Liver (tissue), 9 donors: Measurements from ENCODE around the gene ATRX. TPM values are rescaled to one million over a fixed set of nuclear protein-coding genes. Genes with fewer than 3 reads are reported as not detected.

Experiments used
- DNase-seq: peaks from one replicate; pipeline ENCODE4 v3.0.0-alpha.2; 2017; ENCODE audit warnings: low spot score
- H3K27ac ChIP-seq, 2 donors: one replicate each; pipeline ENCODE4 v1.7.0; 2013; ENCODE audit warnings: inconsistent platforms in 2 of 2, low read length in 2 of 2, control low read depth in 1 of 2, low read depth in 1 of 2, mild to moderate bottlenecking in 1 of 2
- H3K27me3 ChIP-seq, 4 donors: one replicate each; pipeline versions ENCODE4 v1.6.1 to v1.7.0; 2013; ENCODE audit warnings: low read length in 3 of 4, inconsistent platforms in 1 of 4, mild to moderate bottlenecking in 1 of 4, moderate library complexity in 1 of 4; ENCODE audit not compliant: control insufficient read depth in 4 of 4, insufficient read depth in 4 of 4
- H3K36me3 ChIP-seq, 4 donors: one replicate each; pipeline versions ENCODE4 v1.6.1 to v1.7.0; 2013; ENCODE audit warnings: low read length in 3 of 4, mild to moderate bottlenecking in 3 of 4, low read depth in 1 of 4, moderate library complexity in 1 of 4; ENCODE audit not compliant: control insufficient read depth in 4 of 4, insufficient read depth in 3 of 4
- H3K4me1 ChIP-seq, 4 donors: one replicate each; pipeline versions ENCODE4 v1.6.1 to v1.7.0; 2013; ENCODE audit warnings: low read length in 3 of 4, mild to moderate bottlenecking in 3 of 4, moderate library complexity in 1 of 4; ENCODE audit not compliant: control insufficient read depth in 4 of 4, insufficient read depth in 4 of 4
- H3K4me3 ChIP-seq, 3 donors: one replicate each; pipeline versions ENCODE4 v1.6.1 to v1.7.0; 2013; ENCODE audit warnings: low read length in 3 of 3, control low read depth in 1 of 3, low read depth in 1 of 3, mild to moderate bottlenecking in 1 of 3
- H3K9ac ChIP-seq, 2 donors: one replicate each; pipeline ENCODE4 v1.7.0; 2013; ENCODE audit warnings: low read length in 2 of 2, mild to moderate bottlenecking in 2 of 2, moderate library complexity in 2 of 2, control low read depth in 1 of 2, low read depth in 1 of 2
- H3K9me3 ChIP-seq, 4 donors: one replicate each; pipeline versions ENCODE4 v1.6.1 to v1.7.0; 2013; ENCODE audit warnings: low read length in 3 of 4; ENCODE audit not compliant: control insufficient read depth in 4 of 4
- ATF3 ChIP-seq: IDR thresholded peaks from 2 replicates; pipeline ENCODE4 v1.6.1; 2016; ENCODE audit warnings: antibody characterized with exemption
- EGR1 ChIP-seq, 2 donors: IDR thresholded peaks; 2 replicates each; pipeline ENCODE4 v1.6.1; 2016 to 2018; ENCODE audit warnings: antibody characterized with exemption in 2 of 2, low read depth in 2 of 2
- FOXA1 ChIP-seq: IDR thresholded peaks from 2 replicates; pipeline ENCODE4 v1.6.1; 2016; ENCODE audit warnings: antibody characterized with exemption
- FOXA2 ChIP-seq: IDR thresholded peaks from 2 replicates; pipeline ENCODE4 v1.6.1; 2016; ENCODE audit warnings: antibody characterized with exemption
- GABPA ChIP-seq, 2 donors: IDR thresholded peaks in 1 of 2; conservative IDR thresholded peaks in 1 of 2; 2 replicates each; pipeline ENCODE4 v1.6.1; 2016; ENCODE audit warnings: antibody characterized with exemption in 2 of 2, mild to moderate bottlenecking in 1 of 2, moderate library complexity in 1 of 2
- HNF4A ChIP-seq, 2 donors: conservative IDR thresholded peaks; 2 replicates each; pipeline ENCODE4 v1.6.1; 2016; ENCODE audit warnings: antibody characterized with exemption in 2 of 2, mild to moderate bottlenecking in 2 of 2
- HNF4G ChIP-seq: IDR thresholded peaks from 2 replicates; pipeline ENCODE4 v1.6.1; 2016; ENCODE audit warnings: antibody characterized with exemption
- JUND ChIP-seq, 2 donors: IDR thresholded peaks; 2 replicates each; pipeline ENCODE4 v1.6.1; 2016; ENCODE audit warnings: antibody characterized with exemption in 2 of 2
- NR2F2 ChIP-seq: IDR thresholded peaks from 2 replicates; pipeline ENCODE4 v1.6.1; 2016; ENCODE audit warnings: antibody characterized with exemption
- RAD21 ChIP-seq, 2 donors: IDR thresholded peaks; 2 replicates each; pipeline ENCODE4 v1.6.1; 2016; ENCODE audit warnings: antibody characterized with exemption in 2 of 2, mild to moderate bottlenecking in 2 of 2
- RXRA ChIP-seq, 2 donors: IDR thresholded peaks; 2 replicates each; pipeline ENCODE4 v1.6.1; 2017 to 2018; ENCODE audit warnings: antibody characterized with exemption in 2 of 2, mild to moderate bottlenecking in 1 of 2
- SP1 ChIP-seq: IDR thresholded peaks from 2 replicates; pipeline ENCODE4 v1.6.1; 2018; ENCODE audit warnings: antibody characterized with exemption, mild to moderate bottlenecking
- TAF1 ChIP-seq: conservative IDR thresholded peaks from 2 replicates; pipeline ENCODE4 v1.6.1; 2016; ENCODE audit warnings: antibody characterized with exemption, mild to moderate bottlenecking
- YY1 ChIP-seq: IDR thresholded peaks from 2 replicates; pipeline ENCODE4 v1.6.1; 2016; ENCODE audit warnings: antibody characterized with exemption, mild to moderate bottlenecking
- ZBTB33 ChIP-seq: IDR thresholded peaks from 2 replicates; pipeline ENCODE4 v1.6.1; 2016; ENCODE audit warnings: antibody characterized with exemption
- WGBS: extraction: QIAGEN DNeasy Blood & Tissue Kit; methylation state at CpG from one replicate; pipeline ENCODE4 v1.1.7; 2013; 5-methylcytosine and 5-hydroxymethylcytosine counted together
- polyA plus RNA-seq, 2 donors: library from polyadenylated mRNA; stranded (reverse) in 1 of 2; unstranded in 1 of 2; fragments of 200-250 nt in 1 of 2; fragments of >200 nt in 1 of 2; fragmentation: Nextera tagmentation in 1 of 2; extraction: Ambion mirVana in 1 of 2; gene quantifications; one replicate each; pipeline versions ENCODE4 v1.2.1 to v1.2.3, GENCODE V29; 2013 to 2015
- total RNA-seq, 2 donors: library from RNA; depleted of rRNA; stranded (reverse); fragments of >200 nt; gene quantifications; one replicate each; pipeline ENCODE4 v1.2.3, GENCODE V29; 2014
- TF ChIP-seq, protein P1 (sequence below): IDR thresholded peaks from 2 replicates; pipeline ENCODE4 v1.6.1; 2016; ENCODE audit warnings: antibody characterized with exemption, mild to moderate bottlenecking
- TF ChIP-seq, protein P2 (sequence below): IDR thresholded peaks from 2 replicates; pipeline ENCODE4 v1.6.1; 2016; ENCODE audit warnings: antibody characterized with exemption
- TF ChIP-seq, protein P3 (sequence below): fragments of 150-350 bp; IDR thresholded peaks from 2 replicates; pipeline ENCODE4 v1.5.1; 2017; ENCODE audit warnings: improper control_type of control experiment, low read depth, low read length; ENCODE audit not compliant: missing input control
- donor health status: healthy.
- donor health status: healthy.
- donor health status: healthy.
- donor health status: healthy.
- donor health status: healthy.

ATRX gene
- total and polyA plus RNA-seq, 4 donors, result 4.6 to 38.5 (median 32.0) TPM

- no peaks in the 10 kb centered on the region for H3K36me3 ChIP-seq
- TF ChIP-seq, protein P1, sequence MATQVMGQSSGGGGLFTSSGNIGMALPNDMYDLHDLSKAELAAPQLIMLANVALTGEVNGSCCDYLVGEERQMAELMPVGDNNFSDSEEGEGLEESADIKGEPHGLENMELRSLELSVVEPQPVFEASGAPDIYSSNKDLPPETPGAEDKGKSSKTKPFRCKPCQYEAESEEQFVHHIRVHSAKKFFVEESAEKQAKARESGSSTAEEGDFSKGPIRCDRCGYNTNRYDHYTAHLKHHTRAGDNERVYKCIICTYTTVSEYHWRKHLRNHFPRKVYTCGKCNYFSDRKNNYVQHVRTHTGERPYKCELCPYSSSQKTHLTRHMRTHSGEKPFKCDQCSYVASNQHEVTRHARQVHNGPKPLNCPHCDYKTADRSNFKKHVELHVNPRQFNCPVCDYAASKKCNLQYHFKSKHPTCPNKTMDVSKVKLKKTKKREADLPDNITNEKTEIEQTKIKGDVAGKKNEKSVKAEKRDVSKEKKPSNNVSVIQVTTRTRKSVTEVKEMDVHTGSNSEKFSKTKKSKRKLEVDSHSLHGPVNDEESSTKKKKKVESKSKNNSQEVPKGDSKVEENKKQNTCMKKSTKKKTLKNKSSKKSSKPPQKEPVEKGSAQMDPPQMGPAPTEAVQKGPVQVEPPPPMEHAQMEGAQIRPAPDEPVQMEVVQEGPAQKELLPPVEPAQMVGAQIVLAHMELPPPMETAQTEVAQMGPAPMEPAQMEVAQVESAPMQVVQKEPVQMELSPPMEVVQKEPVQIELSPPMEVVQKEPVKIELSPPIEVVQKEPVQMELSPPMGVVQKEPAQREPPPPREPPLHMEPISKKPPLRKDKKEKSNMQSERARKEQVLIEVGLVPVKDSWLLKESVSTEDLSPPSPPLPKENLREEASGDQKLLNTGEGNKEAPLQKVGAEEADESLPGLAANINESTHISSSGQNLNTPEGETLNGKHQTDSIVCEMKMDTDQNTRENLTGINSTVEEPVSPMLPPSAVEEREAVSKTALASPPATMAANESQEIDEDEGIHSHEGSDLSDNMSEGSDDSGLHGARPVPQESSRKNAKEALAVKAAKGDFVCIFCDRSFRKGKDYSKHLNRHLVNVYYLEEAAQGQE, result no peak
- TF ChIP-seq FOXA1 (no peak), FOXA2 (no peak), SP1 (no peak), ATF3 (no peak), HNF4A (conservative IDR thresholded peaks at IDR 0.05) (no peak), RAD21 (IDR thresholded peaks at IDR 0.05) (no peak), EGR1 (IDR thresholded peaks at IDR 0.05; ENCODE audit: low read depth in 2 of 2) (no peak), YY1 (no peak), NR2F2 (no peak), HNF4G (no peak), JUND (IDR thresholded peaks at IDR 0.05) (no peak), GABPA (IDR thresholded peaks at IDR 0.05 in 1 of 2, conservative IDR thresholded peaks at IDR 0.05 in 1 of 2) (no peak), RXRA (IDR thresholded peaks at IDR 0.05) (no peak), ZBTB33 (no peak), TAF1 (no peak)
- TF ChIP-seq, protein P2, sequence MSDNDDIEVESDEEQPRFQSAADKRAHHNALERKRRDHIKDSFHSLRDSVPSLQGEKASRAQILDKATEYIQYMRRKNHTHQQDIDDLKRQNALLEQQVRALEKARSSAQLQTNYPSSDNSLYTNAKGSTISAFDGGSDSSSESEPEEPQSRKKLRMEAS, result no peak
- TF ChIP-seq, protein P3, sequence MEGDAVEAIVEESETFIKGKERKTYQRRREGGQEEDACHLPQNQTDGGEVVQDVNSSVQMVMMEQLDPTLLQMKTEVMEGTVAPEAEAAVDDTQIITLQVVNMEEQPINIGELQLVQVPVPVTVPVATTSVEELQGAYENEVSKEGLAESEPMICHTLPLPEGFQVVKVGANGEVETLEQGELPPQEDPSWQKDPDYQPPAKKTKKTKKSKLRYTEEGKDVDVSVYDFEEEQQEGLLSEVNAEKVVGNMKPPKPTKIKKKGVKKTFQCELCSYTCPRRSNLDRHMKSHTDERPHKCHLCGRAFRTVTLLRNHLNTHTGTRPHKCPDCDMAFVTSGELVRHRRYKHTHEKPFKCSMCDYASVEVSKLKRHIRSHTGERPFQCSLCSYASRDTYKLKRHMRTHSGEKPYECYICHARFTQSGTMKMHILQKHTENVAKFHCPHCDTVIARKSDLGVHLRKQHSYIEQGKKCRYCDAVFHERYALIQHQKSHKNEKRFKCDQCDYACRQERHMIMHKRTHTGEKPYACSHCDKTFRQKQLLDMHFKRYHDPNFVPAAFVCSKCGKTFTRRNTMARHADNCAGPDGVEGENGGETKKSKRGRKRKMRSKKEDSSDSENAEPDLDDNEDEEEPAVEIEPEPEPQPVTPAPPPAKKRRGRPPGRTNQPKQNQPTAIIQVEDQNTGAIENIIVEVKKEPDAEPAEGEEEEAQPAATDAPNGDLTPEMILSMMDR, result no peak
- H3K27ac ChIP-seq, result no peak overlapping the region
- H3K4me1 ChIP-seq, result no peaks in the 10 kb centered on the region
- H3K4me3 ChIP-seq, result no peak overlapping the region
- H3K9ac ChIP-seq, result no peak overlapping the region
- WGBS, result 99% methylated on average over 6 of the region's 6 CpGs
- no peaks in the 10 kb centered on the region for H3K27me3 ChIP-seq
- DNase-seq, result no peak
- H3K9me3 ChIP-seq, result no peaks in the 10 kb centered on the region
Measured at GRCh38 chrX:77704881-77705280, 81.1 kb downstream of the ATRX start.
